Measurements from ENCODE around the gene ZNF431.

ZNF431 gene

DNA sequence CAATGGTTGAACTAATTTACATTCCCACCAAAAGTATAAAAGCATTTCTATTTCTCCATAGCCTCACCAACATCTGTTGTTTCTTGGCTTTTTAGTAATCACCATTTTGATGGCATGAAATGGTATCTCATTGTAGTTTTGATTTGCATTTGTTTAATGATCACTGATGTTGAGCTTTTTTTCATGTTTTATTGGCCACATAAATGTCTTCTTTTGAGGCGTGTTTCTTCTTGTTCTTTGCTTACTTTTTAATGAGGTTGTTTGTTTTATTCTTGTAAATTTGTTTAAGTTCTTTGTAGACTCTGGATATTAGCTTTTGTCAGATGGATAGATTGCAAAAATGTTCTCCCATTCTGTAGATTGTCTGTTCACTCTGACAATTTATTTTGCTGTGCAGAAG, 31.7 kb upstream of the ZNF431 start:
- DNase-seq (ENCODE audit: low read depth) = no peak
- H3K4me3 ChIP-seq (ENCODE audit: low read depth, low read length) = no peak overlapping the region
- TF ChIP-seq CTCF (IDR thresholded peaks at IDR 0.05; ENCODE audit: insufficient read depth, low read depth, low read length, missing control alignments) = no peak

- TF ChIP-seq CTCF (IDR thresholded peaks at IDR 0.05; ENCODE audit: insufficient read depth, low read depth, low read length, missing control alignments) = no peak
- no peak for DNase-seq (ENCODE audit: low read depth)
Measured at GRCh38 chr19:21115430-21115829, 26.4 kb upstream of the ZNF431 start.

GRCh38 chr19:21117041-21117907, 24.6 kb upstream of the ZNF431 start:
- DNase-seq (ENCODE audit: low read depth) = no peak
- no peak overlapping the region for H3K4me3 ChIP-seq (ENCODE audit: low read depth, low read length)
- TF ChIP-seq CTCF (IDR thresholded peaks at IDR 0.05; ENCODE audit: insufficient read depth, low read depth, low read length, missing control alignments) = no peak

More at GRCh38 chr19:21115430-21115829, 26.4 kb upstream of the ZNF431 start:
- H3K4me3 ChIP-seq (ENCODE audit: low read depth, low read length) = no peak overlapping the region

DNA sequence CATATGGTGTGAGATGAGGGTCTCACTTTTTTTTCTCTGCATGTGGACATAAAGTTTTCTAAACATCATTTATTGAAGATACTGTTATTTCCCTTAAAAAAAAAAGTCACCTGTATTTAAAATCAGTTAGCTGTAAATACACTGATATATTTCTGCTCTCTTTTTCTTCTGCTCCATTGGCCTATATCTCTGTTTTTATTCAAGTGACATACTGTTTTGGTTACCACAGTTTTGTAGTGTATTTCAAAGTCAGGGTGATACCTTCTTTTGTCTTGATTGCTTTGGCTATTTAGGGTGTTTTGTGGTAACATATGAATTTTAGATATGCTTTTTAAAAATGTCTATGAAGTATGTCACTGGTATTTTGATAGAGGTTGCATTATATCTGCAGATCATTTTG, 15.8 kb upstream of the ZNF431 start:
- no peak for TF ChIP-seq CTCF (IDR thresholded peaks at IDR 0.05; ENCODE audit: insufficient read depth, low read depth, low read length, missing control alignments)
- DNase-seq (ENCODE audit: low read depth) = no peak
- no peak overlapping the region for H3K4me3 ChIP-seq (ENCODE audit: low read depth, low read length)

GRCh38 chr19:21127001-21127400, 14.8 kb upstream of the ZNF431 start:
- no peak for DNase-seq (ENCODE audit: low read depth)
- no peak overlapping the region for H3K4me3 ChIP-seq (ENCODE audit: low read depth, low read length)
- TF ChIP-seq CTCF (IDR thresholded peaks at IDR 0.05; ENCODE audit: insufficient read depth, low read depth, low read length, missing control alignments) = no peak

DNA sequence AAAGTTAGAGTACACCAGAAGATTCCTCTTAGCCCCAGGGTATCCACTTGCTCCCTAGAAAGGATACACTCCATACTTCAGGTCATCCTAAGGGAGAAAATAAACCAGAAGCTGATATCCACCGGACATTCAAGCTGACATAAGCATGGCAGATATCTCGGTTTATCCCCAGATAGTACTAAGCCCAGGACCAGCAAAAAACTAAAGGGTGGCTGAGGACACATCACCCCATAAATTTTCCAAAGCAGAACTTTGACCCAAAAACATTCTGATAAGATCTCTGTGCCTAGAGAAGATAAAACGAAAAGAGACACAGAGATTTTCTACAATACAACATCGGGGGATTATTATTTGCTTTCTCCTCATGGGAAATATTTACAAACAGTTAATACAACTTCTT, 13.9 kb upstream of the ZNF431 start:
- H3K4me3 ChIP-seq (ENCODE audit: low read depth, low read length) = no peak overlapping the region
- DNase-seq (ENCODE audit: low read depth) = no peak
- no peak for TF ChIP-seq CTCF (IDR thresholded peaks at IDR 0.05; ENCODE audit: insufficient read depth, low read depth, low read length, missing control alignments)

Data from GM12865 (cell line).